Stimulated activated CD8-positive, alpha-beta memory T cell treated with anti-CD3 and anti-CD28 coated beads, Interleukin-12 subunit alpha, Interleukin-12 subunit beta, amount 100 ng/mL, for 4 hours (primary cell): ENCODE data around the gene GABRG3.

Experiments
- DNase-seq: peaks from one replicate; pipeline ENCODE4 v3.0.0-alpha.2; 2020; ENCODE audit warnings: low read depth

Gene GABRG3

GRCh38 chr15:27468151-27468591 is 497.2 kb downstream of the GABRG3 start:
- DNase-seq = no peak

GRCh38 chr15:27473845-27474244 is 502.9 kb downstream of the GABRG3 start:
- DNase-seq = no peak

GRCh38 chr15:27475395-27475794 is 504.4 kb downstream of the GABRG3 start:
- DNase-seq = no peak

- DNase-seq = no peak
Observed at GRCh38 chr15:27479296-27480140, 508.5 kb downstream of the GABRG3 start.

GRCh38 chr15:27480141-27480530 is 509.2 kb downstream of the GABRG3 start:
- DNase-seq = no peak

GRCh38 chr15:27480642-27481041 is 509.7 kb downstream of the GABRG3 start:
- DNase-seq = no peak

GRCh38 chr15:27481768-27482167 is 510.8 kb downstream of the GABRG3 start:
- DNase-seq = no peak

GRCh38 chr15:27482287-27482686 is 511.3 kb downstream of the GABRG3 start:
- no peak for DNase-seq

GRCh38 chr15:27483124-27483523 is 512.1 kb downstream of the GABRG3 start:
- DNase-seq = no peak

GRCh38 chr15:27485265-27485664 is 514.3 kb downstream of the GABRG3 start:
- no peak for DNase-seq

- no peak for DNase-seq
Observed at GRCh38 chr15:27486051-27486450, 515.1 kb downstream of the GABRG3 start.

GRCh38 chr15:27486683-27487647 is 516.0 kb downstream of the GABRG3 start:
- no peak for DNase-seq

- no peak for DNase-seq
Observed at GRCh38 chr15:27487846-27488245, 516.9 kb downstream of the GABRG3 start.

- no peak for DNase-seq
Observed at GRCh38 chr15:27490867-27491595, 520.0 kb downstream of the GABRG3 start.

- DNase-seq = no peak
Observed at GRCh38 chr15:27491666-27492621, 521.0 kb downstream of the GABRG3 start.

GRCh38 chr15:27495963-27496459 is 525.0 kb downstream of the GABRG3 start:
- no peak for DNase-seq

- DNase-seq = no peak
Observed at GRCh38 chr15:27498700-27499099, 527.7 kb downstream of the GABRG3 start.

GRCh38 chr15:27499191-27499590 is 528.2 kb downstream of the GABRG3 start:
- no peak for DNase-seq

GRCh38 chr15:27499719-27500118 is 528.7 kb downstream of the GABRG3 start:
- DNase-seq = no peak

- no peak for DNase-seq
Observed at GRCh38 chr15:27500206-27500605, 529.2 kb downstream of the GABRG3 start.

GRCh38 chr15:27506752-27507151 is 535.8 kb downstream of the GABRG3 start:
- DNase-seq = no peak
